ENCODE data around the gene GDI1.

GRCh38 chrX:154426916-154427770, 9.8 kb upstream of the GDI1 start:
- no peak for TF ChIP-seq EZH2 (IDR thresholded peaks at IDR 0.05)
- no peak for TF ChIP-seq POLR2AphosphoS5 (IDR thresholded peaks at IDR 0.05; ENCODE audit: borderline replicate concordance, low read depth, low read length)
- no peak for TF ChIP-seq FOXP2 (optimal IDR thresholded peaks at IDR 0.05; ENCODE audit: control extremely low read depth, extremely low read length, insufficient read depth)

Measured in SK-N-MC (cell line).